GM19238 (cell line): ENCODE data around the gene FAM229A.
A peak's percentile ranks its signal among the peaks of the same experiment; 100 is the strongest.
"Not testable (repeated sequence)": the region's sequence is repeated elsewhere in the genome, so short reads cannot be mapped to it uniquely, and the experiment has no call there.

Experiments
- DNase-seq: peaks from one replicate; pipeline ENCODE4 v3.0.0; 2011; ENCODE audit warnings: low spot score; ENCODE audit not compliant: insufficient read length

FAM229A gene, protein sequence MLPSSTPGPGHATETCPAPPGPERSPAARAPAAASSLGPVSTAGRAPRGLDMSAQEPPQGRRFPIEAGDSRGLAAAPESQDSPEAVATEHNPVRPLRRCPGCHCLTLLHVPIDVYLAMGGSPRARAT

DNA sequence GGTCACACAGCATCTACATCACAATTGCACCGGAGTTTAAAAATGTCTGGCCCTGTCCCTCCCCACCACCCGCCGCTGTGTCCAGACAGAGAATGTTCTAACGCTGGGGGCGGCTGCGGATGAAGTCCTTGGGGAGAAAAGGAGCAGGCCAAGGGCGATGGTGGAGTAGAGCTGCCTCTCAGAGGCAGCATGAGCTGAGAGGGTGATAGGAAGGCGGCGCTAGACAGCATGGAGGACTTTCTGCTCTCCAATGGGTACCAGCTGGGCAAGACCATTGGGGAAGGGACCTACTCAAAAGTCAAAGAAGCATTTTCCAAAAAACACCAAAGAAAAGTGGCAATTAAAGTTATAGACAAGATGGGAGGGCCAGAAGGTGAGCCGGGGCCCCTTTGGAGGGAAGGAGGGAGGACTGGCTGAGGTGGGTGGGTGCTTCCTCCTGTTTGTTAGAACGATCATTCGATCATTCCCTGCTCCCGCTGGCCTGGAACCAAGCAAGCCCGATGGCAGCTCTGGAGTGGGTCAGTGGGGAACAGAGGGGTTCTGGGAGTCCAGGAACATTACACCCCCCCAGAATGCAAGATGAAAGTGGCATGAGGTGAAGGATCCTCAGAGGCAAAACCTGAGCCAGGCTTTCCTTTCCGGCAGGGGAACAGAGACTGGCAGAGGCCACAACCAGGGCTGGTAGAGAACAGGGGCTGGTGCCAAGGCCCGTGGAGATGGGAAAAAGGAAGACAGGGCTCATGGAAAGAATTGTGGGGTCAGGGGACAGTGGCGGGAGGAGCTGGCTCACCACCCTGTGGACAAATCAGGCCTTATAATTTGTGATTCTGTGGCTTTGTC lies at the start of gene FAM229A, which contains the start of gene TSSK3:
Gene FAM229A (minus strand): TSS at position 12 of the 840 bp plus-strand sequence. CDS start 394 bp downstream, outside the sequence.
Gene TSSK3 (plus strand): TSS at position 66 of the 840 bp plus-strand sequence. CDS start 163 bp downstream, at position 229.
- no peak for DNase-seq

DNA sequence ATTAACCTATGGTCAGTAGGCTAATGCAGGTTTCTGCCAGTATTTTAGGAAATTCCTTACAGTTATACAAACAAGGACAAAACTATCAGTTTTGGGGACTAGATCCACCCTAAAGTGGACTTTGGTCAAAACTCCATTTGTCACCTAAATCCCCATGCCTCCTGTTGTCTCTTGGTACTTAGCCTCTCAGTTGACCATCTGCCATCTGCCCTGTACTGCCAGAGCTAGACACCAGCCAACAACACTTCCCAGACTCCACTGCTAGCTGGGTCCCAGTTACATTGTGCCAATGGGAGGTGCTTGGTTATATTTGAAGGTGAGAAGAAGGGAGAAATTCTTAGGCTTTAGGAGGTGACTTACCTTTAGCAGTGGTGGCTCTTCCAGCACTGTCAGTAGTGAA lies 49.0 kb upstream of the FAM229A start:
- no peak for DNase-seq

DNA sequence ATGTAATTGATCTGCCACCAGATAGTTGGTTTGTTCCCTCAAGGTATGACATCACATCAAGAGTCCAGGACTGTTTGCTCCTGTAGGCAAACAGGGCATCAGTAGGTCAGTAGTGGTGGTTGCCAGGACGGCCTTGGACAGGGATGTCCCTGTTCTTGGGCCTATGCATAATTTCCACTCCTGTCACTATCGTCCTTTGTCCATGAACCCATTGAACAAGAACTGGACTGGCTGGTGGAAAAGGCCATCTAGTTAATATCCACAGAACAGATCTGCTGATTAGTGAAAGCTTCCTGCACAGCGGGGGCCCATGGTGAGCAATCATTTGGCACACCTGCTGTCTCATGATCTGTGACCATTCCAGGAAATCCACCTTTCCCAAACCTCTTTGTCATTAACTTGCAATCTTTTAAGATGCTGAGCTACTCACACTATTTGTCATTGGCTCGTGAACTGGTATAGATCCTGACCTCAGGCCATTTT lies 44.4 kb upstream of the FAM229A start:
- no peak for DNase-seq

DNA sequence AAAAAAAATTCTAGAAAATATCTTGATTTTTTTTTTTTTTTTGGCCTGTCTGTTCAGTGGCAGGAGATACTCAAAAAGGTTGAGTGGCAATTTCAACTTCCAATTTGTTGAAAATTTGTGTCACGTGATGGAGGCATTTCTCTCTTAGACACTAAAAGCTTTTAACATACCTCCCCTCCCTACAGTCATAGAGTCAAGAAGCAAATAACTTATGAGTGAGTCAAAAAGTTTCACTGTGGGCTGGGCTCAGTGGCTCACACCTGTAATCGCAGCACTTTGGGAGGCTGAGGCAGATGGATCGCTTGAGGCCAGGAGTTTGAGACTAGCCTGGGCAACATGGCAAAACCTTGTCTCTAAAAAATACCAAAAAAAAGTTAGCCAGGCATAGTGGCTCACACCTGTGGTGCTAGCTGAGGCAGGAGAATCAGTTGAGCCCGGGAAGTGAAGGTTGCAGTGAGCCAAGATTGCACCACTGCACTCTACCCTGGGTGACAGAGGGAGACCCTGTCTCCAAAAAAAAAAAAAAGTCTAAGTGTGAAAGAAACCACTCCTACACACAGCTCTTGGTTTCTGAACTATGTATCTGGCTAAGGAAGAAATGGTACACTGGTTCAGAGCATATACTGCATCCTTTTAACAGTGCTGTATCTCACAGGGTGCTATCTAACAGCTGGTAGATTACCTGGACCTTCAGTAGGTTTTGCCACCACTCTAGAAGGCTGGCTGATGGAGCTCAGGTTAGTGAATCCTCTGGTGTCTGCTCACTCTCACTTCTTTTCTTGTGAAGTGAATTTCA lies 43.6 kb upstream of the FAM229A start:
- DNase-seq: no peak

DNA sequence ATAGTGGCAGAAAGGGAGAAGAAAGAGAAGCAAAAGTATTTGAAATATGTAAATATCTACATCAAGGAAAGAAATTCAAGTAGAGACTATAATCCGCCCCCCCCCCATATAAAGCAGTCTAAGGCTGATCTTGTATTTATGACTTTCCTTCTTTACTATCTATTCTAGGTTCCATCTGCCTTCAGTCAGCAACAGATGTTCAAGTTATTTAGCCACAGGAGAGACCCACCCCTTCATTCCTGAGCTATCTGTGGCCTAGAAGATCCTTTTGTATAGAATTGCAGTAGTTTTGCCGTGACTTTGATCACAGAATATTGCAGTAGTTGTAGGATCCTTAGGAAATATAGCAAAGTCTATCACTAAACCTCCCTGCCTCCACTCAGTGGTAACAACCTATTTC lies 42.7 kb upstream of the FAM229A start:
- DNase-seq: no peak

DNA sequence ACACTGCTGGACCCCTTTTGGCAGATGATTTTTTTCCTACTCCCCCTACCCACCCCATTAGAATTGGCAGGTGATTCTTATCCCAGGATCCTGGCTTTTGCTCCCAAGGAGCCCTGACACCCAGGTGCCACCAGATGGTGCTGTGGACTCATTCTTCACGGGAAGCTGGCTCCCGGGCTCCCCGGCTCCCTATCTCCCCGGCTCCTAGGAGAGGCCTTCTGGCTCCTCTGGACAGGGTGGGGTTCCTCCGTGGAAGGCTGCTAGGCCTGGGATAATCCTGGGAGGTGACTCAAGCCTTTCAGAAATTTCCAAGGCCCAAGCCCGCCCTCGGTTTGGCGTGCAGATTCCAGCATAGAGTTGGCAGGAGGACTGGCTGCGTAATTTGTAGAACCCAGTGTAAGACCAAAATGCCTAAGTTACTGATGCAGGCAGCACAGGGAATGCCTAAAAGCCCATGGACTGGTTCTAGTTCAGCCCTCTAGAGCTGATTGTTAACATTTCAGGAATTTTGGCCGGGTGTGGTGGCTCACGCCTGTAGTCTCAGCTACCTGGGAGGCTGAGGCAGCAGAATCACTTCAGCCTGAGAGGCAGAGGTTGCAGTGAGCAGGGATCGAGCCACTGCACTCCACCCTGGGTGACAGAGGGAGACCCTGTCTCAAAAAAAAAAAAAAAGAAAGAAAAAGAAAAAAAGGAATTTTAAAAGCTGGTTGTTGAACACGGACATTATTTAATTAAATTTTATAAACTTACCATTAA lies 38.8 kb upstream of the FAM229A start:
- peak; percentile 70 for DNase-seq

DNA sequence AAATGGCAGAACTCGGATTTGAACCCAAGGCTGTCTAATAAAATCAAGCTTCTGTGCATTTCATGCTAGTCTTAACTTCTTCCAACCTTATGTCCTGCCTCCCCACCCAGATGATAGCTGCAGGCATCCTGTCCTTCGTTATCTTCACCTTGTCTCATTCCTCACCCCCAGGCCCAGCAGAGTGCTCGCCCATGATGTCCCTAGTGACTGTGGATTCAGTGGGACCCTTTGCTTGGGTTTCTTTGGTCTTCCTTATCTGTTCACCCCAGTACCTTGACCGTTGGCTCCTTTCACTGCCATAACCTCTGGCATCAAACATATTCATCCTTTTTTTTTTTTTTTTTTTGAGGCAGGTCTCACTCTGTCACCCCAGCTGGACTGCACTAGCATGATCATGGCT lies 37.6 kb upstream of the FAM229A start:
- DNase-seq: no peak

DNA sequence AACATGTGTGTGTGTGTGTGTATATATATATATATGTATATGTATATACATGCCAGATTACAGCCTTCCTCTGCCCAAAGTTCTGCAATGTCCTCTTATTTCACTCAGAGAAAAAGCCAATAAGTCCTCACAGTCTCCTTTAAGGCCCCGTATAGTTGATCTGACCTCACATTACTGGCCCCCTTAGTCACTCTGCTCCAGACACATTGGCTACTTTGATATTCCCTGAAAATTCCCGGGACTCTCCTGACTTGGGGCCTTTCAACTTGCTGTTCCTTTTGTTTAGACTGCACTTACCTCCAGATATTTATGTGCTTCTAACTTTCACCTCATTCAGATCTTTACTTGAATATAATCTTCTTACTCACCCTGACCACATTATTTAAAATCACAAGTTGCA lies 36.1 kb upstream of the FAM229A start:
- DNase-seq: no peak

DNA sequence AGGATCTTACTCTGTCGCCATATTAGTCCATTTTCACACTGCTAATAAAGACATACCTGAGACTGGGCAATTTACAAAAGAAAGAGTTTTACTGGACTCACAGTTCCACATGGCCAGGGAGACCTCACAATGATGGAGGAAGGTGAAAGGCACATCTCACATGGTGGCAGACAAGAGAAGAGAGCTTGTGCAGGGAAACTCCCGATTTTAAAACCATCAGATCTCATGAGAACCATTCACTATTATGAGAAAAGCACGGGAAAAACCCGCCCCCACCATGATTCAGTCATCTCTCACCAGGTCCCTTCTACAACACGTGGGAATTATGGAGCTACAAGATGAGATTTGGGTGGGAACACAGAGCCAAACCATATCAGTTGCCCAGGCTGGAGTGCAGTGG lies 34.2 kb upstream of the FAM229A start:
- not testable (repeated sequence) for DNase-seq

DNA sequence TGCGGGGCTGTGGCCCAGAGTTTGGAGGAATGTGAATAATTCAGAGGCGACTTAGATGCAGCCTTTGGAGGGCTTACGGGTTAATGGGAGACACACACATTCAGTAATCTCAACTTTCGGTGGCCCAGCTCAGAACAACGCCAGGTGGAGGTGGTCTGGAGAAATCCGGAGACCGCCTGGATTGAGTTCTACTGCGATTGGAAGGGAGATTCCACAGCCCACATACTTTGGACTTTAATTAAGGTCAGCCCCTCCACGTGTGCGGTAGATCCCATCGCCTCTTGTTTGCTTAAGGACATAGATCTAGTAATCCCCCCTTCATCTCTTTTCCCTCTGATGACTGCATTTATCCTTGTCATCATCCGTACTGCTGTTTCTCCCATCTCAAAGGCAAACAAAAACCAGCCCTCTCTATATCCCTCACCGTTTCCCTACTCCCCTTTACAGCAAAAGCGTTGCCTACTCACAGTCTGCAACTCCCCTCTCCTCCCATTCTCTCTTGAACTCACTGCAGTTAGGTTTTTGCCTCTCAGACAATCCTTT lies 32.7 kb upstream of the FAM229A start:
- DNase-seq: no peak

DNA sequence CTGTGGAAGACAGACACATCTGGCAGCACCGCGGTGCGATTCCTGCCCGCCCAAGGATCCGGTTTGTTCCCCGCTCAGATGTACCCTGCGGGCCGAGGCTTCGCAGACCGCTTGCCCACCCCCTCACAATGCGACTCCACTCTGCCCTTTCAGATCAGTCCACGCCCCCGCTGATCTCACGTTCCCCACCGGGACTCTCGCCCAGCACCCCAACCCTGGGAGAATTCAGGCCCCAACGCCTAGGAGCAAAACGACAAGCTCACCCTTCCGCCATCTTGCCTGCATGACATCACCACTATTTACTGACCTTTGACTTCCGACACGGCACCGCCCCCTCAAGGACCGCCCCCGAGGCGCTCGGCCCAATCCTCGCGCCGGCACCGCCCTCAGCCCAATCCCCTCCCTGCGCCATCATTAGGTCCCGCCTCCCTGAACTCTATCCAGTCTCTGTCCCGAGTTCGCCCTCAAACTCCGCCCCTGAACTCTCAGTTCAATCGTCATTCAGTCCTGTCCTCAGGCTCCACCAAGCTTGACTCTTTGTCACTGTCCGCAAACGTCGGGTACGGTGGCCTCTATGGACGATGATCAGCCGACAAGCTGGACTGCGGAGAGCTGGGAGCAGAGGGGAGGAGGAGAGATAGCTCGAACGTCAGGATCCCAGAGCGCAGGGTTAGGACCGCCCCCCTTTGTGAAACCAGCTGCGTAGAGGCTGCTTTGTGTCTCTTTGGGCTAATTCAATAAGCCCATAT lies 32.0 kb upstream of the FAM229A start, which contains the start of gene BSDC1:
Gene BSDC1 (minus strand): TSS at position 301 of the 749 bp plus-strand sequence. CDS start 27 bp downstream, at position 274.
- DNase-seq: peak; percentile 91

DNA sequence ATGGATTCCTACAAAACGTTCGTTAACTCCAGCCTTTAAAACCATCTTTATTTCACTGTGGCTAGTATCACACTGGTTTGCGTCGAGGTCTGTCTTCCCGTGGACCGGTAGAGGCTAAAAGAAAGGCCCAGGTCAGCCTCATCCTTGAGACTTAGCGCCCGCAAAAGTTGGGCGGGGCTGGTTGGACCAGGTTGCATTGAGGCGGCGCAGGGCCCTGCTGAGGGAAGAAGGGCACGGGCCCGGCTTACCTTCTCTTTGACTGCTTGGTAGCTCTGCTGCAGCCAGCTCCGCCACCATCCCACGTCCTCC lies 31.5 kb upstream of the FAM229A start:
- no peak for DNase-seq

DNA sequence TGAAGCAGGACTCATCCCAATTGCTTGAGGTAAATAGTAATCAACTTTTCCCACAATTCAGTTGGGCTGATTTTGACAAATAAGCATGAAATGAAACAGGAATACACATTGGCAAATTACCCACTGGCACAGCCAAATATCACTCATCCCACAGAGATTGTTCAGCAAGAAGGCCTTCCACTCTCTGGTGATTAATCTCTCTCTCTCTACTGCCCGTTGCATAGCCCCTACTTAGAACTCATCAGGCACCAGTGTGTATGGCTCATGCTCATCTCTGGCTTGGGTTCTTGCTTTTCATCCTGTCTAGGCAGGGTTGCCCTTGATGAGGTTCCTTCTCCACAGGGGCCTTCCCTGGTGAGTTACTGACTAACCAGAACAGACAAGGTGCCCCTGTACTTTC lies 30.9 kb upstream of the FAM229A start:
- DNase-seq: no peak

DNA sequence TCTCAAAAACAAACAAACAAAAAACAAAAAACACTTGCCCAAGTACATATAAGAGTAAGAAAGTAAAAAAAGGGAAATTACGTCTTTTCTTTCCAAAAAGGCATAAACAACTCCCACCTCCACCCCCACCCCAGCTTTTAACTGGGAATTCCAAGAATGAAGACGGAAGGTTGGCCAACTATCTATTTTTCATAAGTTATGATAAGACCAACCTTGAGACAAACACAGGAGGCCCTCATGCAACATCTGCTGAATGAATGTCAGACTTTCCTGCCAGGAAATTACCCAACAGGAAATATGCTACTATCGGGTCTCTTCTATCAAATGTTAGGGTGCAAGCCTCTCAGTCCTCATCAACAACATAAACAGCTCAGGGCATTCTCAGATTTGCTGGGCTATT lies 30.0 kb upstream of the FAM229A start:
- DNase-seq: no peak

DNA sequence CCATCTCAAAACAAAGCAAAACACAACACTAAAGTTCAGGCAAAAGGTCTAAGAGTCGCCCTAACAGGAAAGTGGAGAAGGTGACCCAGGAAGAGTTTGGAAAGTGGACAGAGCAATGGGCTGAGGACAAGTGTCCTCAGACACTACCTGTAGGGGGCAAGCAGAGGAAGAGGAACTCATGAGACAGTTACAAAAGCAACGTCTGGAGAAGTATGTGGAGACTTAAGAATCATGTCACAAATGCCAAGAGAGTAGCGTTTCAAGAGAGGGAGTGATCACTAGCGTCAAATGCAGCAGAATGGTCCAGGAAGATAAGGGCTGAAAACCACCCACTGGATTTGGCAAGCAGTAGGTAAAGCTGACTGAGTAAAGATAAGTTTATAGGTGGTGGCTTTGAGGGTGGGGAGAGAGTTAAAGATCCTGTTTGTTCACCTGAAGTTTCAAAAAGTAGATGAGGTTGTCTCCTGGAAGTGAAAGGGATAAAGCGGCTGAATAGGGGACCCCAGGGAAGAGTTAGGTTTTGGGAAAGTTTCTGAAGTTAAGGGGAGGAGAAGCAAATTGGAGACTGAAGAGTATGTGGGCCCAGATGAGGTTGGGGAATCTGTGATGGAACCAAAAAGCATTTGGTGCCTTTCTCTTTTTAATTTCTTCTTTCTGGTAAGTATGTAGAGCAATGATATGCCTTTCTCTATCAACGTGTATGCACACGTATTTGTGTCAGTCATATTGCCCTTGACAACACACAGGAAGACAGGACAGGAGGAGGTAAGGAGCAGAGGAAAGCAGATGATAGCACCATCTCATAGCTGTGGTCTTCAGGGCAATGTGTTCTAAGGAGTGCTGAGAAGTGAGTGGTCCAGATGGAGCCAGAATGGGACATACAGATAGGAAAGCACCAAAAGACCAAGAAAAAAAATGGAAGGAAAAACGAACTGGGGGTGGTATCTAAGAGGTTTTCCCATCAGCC lies 28.9 kb upstream of the FAM229A start:
- DNase-seq: no peak

DNA sequence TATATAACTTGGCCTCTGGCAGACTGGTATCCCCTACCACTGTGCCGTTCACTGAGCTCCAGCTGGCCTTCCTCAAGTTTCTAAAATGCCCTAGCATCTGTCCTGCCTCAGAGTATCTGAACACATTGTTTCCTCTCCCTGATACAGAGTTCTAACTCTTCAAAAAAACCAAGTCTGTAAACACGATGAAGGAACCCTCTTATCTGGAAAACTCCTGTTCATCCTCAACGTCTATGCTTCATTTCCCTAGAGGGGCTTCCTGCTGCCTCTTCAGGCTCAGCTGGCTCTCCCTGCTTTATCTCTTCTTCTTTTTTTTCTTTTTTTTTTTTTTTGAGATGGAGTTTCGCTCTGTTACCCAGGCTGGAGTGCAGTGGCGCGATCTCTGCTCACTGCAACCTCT lies 26.4 kb upstream of the FAM229A start:
- DNase-seq: no peak

DNA sequence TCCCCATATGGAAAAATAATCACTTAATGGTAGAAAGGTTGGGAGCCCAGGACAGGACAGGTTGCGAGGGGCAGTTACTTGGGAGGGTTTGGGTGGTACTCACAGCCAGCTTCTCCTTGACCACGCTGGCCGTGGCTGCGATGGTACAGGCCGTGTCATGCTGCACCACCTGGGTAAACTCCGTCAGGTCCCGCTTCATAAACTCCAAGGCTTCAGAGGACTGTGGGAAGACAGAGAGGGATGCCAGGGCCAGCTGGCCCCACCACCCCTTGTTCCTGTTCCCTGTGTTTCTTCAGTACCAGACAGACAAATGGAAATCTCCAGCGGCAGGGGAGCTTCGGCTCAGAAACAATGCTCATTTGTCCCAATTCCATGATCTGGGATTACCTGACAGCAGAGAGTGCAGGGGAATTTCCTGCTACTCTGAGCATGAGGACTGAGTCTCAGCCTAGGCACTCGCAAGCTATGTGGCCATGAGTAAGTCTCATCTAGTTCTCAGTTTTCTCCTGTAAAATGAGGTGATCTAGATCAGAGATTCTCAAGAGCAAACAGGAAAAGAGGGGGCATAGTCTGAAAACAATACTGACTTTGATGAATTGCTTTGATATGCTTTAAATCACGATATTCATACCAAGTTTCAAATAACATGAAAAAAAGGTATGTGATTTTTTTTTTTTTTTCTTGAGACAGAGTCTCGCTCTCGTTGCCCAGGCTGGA lies 24.5 kb upstream of the FAM229A start:
- no peak for DNase-seq

DNA sequence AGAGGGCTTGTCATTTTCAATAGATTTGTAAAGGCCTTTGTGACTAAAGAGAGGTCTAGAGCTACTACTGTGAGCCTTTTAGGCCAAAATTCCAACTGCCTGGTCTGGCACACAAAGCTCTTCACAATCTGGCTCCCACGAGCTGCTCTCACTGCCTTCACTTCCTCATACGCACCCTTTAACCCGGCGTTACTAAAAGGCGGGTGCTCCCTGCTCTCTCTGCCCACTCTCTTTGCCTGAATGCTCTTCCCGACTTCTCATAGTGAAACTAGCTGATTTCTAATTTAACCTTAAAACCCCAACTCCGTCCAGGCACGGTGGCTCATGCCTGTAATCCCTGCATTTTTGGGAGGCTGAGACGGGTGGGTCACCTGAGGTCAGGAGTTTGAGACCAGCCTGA lies 17.8 kb upstream of the FAM229A start:
- DNase-seq: no peak
